HG03139 (cell line): ENCODE measurements around the gene TBXA2R.
"Not testable (repeated sequence)": the region's sequence is repeated elsewhere in the genome, so short reads cannot be mapped to it uniquely, and the experiment has no call there.

Source experiments
- ATAC-seq: cut with Tn5 transposase; IDR thresholded peaks from one replicate; pipeline ENCODE4 v1.9.1; 2021; ENCODE audit not compliant: unreplicated experiment

Gene TBXA2R

GRCh38 chr19:3641515-3642269 is 35.0 kb upstream of the TBXA2R start:
- no peak for ATAC-seq

DNA sequence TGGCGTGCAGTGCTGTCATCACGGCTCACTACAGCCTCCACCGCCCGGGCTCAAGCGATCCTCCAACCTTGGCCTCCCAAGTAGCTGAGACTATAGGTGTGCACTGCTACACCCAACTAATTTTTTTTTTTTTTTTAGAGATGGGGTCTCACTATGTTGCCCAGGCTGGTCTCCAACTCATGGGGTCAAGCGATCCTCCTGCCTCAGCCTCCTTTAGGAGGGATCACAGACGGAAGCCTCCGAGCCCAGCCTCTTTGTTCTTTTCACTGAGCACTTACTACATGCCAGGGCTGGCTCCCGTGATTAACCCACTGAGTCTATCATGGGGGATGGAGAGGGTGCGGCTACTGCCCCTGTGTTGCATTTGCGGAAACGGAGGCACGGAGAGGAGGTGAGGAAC is 32.8 kb upstream of the TBXA2R start:
- ATAC-seq, result no peak

DNA sequence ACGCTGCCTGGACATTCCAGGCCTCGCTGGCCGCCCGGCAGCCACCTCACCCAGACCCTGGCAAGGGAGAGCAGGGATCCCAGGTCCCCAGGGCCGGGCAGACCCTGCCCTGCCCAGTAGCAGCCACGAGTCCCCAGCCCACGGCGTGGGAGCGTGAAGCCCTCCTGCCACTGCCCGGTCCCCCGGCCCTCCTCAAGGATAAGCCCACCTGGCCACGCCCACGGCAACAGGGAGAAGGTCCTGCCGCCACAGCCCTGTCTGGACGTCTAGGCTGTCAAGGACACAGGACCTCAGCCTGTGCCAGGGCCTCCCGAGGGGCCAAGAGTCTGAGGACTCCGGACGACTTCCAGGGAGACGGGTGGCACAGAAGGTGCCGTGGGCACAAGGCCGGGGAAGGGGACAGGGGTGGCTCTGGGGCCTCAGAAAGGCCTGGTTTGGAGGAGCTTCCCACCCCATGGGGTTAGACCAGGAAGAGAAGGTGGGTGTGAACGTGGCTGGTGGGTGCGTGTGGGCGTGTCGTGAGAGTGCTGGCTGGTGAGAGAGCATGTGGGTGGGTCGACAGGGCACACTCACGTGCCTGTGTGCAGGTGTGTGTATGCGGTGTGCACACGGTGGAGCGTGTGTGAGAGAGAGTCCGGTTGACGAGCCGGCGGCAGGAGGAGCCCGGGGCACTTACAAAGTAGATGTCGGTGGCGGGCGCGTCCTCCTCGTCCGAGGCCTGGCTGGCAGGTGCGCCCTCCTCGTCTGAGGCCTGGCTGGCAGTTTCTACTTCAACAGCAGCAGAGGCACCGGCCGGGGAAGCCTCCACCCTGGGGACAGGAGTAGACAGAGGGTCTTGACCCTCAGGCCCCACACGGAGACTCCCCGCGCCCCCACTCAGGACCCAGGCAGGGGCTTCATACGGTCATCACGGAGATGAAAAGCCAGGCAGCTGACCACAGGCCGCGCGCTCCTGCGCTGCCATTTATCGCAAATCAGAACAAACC is 31.8 kb upstream of the TBXA2R start:
- no peak for ATAC-seq

- ATAC-seq, result no peak
Measured at GRCh38 chr19:3637621-3638020, 30.9 kb upstream of the TBXA2R start.

GRCh38 chr19:3636962-3637361 is 30.3 kb upstream of the TBXA2R start:
- ATAC-seq, result no peak

DNA sequence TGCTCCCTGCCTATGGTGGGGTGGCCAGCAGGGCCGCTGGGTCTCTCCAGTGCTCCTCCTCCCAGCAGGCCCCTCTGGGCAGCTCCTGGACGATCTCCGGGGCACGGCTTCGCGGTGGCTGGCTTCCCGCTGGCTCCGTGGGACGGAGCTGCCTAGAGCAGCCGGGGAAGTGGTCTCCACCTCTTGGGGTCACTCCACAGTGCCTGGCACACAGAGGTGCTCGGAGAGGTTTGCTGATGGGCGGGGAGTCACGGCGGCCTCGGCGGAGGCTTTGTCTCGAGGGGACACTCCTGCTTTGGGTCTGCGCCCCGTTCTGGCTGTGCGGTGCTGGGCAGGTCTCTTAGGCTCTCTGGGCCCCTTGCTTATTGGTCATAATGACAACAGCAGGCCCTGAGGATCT is 29.8 kb upstream of the TBXA2R start:
- ATAC-seq, result no peak

GRCh38 chr19:3634496-3635045 is 27.9 kb upstream of the TBXA2R start:
- ATAC-seq, result no peak

GRCh38 chr19:3633559-3633988 is 26.9 kb upstream of the TBXA2R start:
- no peak for ATAC-seq

DNA sequence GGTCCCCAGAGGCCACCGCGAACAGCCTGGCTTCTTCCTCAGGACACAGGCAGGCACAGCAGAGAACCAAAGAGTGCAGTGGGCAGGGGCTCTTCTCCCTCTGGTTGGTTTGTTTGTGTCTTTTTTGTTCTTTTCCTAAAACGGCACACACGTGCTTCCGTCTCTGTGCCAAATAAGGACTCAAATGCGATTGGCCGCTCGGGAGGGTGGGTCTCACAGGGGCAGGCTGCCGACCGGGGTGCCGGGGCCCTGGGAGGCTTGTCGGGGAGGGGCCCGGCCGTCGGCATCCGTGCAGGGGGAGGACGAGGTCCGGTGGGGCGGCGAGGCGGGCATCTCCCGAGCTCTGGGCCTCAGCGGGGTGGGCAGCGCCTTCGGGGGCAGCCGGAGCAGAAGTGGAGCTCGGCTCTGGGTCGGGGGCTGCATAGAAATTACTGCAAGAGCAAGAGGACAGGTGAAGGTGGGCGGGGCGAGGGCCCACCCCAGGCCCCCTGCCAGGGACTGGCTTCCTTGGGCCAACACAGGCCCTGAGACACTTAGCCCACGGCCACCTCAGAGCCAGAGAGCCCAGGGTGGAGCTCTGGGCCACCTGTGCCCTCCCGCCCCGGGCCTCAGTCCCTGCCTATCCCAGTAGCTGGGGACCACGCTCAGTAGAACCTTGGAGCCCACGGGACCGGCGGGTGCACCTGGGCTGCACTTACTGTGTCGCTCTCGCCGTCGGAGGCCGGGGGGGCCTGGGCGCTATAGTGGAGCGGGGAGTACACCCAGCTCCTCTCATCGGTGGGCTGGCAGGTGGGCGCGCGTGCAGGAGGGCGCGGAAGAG is 26.3 kb upstream of the TBXA2R start:
- no peak for ATAC-seq

DNA sequence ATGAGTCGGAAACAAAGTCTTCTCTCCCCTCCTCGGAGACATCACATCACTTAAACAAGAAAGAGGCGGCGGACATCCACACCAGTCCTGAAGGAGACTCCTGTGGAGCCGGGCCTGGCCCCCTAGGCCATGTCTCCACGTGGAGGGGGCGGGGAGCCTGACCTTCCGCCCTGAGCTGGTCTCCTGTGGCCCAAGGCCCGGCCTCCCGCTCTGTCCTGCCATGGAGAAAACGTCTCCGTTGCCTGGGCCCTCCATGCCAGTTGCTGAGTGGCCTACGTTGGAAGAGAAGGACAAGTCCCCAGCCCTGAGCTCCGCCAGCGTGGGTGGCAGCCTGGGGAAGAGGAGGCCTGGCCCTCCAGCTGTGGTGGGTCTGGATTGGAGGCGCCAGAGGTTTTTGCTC is 25.4 kb upstream of the TBXA2R start:
- ATAC-seq, result no peak

DNA sequence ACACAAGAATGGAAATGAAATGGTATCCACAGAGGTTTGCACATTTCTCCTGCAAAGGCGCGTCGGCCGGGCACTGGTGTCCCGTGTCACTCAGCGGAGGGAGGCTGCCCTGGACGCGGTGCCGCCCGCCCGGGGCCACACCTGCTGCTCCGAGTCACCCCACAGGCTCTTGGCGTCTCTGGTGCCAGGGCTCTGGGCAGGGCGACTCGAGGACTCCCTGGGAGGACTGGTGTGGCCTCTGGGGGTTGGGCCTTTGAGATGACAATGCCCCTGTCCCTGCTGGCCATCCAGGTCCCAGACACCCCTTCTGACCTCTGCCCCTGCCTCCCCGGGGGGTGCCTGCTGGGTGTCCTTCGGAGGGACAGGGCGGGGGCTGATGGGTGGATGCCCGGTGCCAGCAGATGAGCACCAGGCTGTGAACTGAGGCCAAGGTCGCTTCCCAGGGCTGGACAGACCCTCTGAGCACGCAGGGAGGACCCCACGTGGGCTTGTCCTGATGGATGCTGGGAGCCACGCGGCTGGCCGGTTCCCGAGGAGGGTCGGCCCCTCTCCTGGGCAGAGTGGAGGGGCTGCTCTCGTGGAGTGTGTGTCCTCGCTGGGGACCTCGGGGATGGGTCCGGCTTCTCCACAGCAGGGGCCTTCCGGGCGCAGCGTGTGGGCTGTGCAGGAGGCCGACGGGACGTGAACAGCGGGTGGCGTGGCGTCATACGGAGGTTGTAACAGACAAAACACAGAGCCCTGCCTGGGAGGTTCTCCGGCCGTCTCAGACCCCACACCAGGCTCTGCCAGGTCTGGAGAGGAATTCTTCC is 24.6 kb upstream of the TBXA2R start:
- no peak for ATAC-seq

GRCh38 chr19:3628766-3629165 is 22.1 kb upstream of the TBXA2R start:
- not testable (repeated sequence) for ATAC-seq

- no peak for ATAC-seq
Measured at GRCh38 chr19:3627351-3627723, 20.7 kb upstream of the TBXA2R start.

- peak; percentile 82 for ATAC-seq
Measured at GRCh38 chr19:3626473-3627350, 20.0 kb upstream of the TBXA2R start, which contains the start of gene CACTIN. TSS of gene CACTIN (minus strand) at chr19:3626790. CDS start at chr19:3626762, 28 bp downstream.

DNA sequence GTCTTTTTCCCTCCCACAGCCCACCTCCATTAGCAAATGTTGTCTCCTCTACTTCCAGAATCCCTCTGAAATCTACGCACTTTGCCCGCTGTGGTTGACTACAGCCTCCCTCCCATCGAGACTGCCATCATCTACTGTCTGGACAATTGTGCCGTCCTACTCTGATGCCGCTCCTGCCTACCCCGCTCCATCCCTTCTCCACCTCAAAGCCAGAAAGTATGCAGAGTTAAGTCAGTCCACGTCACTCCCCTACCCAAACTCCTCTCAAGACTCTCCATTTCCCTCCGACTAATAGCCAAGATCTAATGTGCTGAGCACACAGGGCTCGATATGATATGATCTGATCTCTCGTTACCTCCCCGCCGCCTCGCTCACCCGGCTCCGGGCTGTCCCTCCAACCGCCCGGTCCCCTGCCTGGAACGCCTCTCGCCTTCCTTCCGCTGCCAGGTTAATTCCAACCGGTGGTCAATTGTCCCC is 19.4 kb upstream of the TBXA2R start:
- no peak for ATAC-seq

DNA sequence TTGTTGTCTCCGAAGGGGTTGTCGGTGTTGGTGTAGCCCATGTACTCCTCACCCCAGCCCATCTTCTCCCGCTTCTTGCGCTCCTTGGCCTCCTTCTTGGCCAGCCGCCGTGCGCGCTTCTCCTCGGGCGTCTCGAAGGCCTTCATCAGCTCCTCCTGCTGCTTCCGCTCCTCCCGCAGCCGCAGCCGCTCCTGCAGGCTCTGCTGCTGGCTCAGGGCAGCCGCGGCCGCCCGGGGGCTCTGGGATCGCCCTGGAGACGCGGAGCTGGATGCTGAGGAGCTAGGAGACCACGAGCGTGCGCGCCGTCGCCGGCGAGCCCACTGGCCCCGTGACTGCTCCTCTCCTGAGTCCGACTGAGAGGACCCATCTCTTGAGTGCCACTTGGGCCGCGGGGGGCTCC is 17.0 kb upstream of the TBXA2R start:
- ATAC-seq, result no peak

- ATAC-seq, result no peak
Measured at GRCh38 chr19:3622224-3622623, 15.5 kb upstream of the TBXA2R start.

DNA sequence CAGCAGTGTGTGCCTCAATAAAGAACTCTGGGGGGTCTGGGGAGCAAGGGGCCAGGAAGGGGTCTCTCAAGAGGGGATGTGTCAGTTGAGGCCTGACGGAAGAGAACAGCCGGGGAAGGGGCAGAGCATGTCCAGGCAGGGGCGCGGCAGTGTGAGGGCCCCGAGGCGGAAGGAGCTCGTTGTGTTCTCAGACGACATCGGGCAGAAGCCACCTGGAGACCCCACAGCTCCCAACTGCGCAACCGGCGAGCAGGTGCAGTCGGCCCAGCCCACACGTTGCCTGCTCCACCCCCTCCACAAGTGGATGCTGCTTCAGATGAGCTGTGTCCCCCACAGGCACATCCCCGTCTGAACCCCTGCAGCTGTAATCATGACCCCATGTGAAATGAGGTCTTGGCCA is 15.0 kb upstream of the TBXA2R start:
- ATAC-seq, result no peak
